Measurements from ENCODE around the gene MCHR1.
"Not testable (repeated sequence)": the region's sequence is repeated elsewhere in the genome, so short reads cannot be mapped to it uniquely, and the experiment has no call there.

Gene MCHR1

DNA sequence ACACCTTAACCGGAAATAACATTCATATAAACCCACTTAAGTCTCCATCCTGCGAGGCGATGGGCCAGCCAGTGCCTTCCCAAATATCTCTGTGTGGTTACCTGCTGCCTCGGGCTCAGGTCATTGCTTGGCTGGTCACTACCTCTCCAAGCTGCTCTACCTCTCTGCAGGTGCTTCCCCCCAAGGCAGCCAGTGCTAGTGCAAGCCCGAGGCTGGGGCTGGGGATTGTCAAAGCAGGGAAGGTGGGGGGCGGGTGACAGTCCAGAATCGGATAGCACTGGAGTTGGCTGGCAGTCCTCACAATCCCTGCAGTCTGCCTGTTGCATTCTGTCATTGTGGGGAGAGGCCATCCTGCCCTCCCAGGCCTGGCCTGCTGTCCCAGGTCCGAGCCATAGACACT is 11.1 kb downstream of the MCHR1 start:
- no peak for DNase-seq (ENCODE audit: low read depth in 2 of 2)

DNA sequence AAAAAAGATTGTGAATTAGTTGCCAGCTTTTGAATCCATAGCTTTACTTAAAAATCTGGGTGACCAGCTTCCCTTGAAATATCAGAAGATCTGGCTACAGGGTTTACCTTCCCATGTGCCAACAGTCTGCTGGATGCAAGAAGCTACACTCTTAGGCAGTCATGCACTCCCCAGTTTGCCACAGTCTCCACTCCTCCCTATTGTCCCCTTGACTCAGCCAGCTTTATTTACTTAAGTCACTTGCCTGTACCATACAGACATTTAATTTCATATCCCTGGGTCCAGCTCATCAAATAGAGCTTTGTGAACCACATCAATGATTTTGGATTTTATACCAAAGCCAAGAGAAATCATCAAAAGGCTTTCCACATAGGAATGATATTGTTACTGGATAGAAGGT is 12.2 kb downstream of the MCHR1 start:
- DNase-seq (ENCODE audit: low read depth in 2 of 2) = no peak

GRCh38 chr22:40694411-40694810 is 15.1 kb downstream of the MCHR1 start:
- DNase-seq (ENCODE audit: low read depth in 2 of 2) = no peak

DNA sequence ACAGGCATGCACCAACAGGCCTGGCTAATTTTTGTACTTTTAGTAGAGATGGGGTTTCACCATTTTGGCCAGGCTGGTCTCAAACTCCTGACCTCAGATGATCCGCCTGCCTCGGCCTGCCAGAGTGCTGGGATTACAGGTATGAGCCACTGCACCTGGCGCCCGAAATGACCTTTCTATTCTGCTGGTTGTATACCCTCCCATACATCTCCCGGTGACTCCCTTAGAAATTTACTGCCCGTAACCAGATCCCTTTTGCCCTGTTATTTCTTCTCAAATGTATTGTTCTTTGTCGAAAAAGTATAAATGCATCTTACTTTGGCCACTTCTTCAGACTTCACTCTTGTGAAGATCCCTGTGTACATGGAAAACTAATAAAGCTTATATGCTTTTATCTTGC is 22.0 kb downstream of the MCHR1 start:
- no peak for DNase-seq (ENCODE audit: low read depth in 2 of 2)

- DNase-seq (ENCODE audit: low read depth in 2 of 2) = no peak
Observed at GRCh38 chr22:40703174-40703573, 23.9 kb downstream of the MCHR1 start.

GRCh38 chr22:40703736-40704135 is 24.5 kb downstream of the MCHR1 start:
- no peak for DNase-seq (ENCODE audit: low read depth in 2 of 2)

DNA sequence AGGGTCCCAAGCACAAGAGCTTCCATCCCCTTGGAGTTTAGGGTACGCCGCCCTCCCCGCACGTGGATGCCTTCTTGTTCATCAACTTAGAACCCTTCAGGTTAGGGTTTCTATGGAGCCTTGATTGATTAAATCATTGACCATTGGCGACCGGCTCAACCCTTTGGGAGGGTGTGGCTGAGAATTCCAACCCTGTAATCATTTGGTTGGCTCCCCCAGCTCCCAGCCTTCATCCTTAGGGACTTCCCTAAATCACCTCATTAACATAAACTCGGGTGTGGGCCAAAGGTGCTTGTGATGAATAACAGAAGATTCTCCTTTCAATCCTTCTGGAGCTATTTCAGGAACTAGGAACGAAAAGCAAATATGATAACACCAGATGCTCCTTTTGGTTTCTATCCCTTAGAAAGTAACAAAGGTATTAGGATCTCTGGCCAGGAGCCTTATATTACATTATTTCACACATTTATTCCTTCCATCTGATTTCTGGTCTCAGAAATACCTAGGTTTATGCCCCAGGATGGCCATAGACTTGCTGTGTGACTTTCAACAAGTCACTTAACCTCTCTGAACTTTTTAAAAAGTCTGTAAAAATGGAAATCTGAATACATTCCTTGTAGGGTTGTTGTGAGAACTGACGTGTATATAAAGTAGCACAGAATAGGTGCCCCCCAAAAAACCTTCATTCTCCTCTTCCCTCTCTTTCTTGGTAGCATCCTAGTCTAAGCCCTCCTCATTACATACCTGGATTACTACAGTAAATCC is 26.8 kb downstream of the MCHR1 start:
- no peak for DNase-seq (ENCODE audit: low read depth in 2 of 2)

DNA sequence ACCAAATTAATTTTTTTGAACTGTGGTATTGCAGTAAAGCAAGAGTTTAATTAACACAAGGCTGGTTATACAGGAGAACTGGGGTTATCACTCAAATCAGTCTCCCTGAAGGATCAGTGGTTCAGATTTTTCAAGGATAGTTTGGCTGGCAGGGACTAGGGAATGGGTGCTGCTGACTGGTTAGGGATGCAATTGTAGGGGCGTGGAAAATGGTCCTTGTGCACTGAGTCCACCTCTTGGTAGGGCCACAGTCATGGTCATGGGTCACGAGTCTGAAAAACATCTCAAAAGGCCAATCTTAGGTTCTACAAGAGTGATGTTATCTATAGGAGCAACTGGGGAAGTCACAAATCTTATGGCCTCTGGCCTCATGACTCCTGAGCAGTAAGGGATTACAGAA is 27.9 kb downstream of the MCHR1 start:
- no peak for DNase-seq (ENCODE audit: low read depth in 2 of 2)

DNA sequence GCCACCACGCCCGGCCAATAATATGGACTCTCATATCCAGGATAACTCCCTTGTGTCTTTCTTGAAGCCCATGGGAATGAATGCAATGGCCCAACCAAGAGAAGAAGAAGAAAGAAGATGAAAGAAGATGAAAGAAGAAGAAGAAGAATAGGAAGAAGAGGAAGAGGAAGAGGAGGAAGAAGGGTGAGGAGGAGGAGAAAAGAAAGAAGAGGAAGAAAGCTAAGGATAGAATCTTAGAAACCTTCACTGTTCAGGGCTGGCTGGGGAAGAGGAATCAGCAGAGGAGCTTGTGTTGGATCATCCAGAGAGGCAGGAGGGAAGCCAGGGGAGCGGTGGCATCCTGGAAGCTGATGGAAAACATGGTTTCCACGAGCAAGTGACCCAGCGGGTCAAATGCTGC is 28.9 kb downstream of the MCHR1 start:
- no peak for DNase-seq (ENCODE audit: low read depth in 2 of 2)

- DNase-seq (ENCODE audit: low read depth in 2 of 2) = no peak
Observed at GRCh38 chr22:40709752-40710413, 30.6 kb downstream of the MCHR1 start.

DNA sequence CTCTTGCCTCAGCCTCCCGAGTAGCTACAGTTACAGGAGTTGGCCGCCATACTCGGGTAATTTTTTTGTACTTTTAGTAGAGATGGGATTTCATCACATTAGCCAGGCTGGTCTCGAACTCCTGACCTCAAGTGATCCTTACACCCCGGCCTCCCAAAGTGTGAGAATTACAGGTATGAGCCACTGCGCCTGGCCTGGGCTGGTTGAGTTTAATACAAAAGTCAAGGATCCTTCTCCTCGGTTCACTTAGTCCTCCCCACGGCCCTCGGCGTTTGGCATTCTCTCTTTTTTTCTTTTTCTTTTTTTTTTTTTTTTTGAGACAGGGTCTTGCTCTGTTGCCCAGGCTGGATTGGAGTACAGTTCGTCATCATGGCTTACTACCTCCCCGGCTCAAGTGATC is 33.0 kb downstream of the MCHR1 start:
- DNase-seq (ENCODE audit: low read depth in 2 of 2) = no peak

DNA sequence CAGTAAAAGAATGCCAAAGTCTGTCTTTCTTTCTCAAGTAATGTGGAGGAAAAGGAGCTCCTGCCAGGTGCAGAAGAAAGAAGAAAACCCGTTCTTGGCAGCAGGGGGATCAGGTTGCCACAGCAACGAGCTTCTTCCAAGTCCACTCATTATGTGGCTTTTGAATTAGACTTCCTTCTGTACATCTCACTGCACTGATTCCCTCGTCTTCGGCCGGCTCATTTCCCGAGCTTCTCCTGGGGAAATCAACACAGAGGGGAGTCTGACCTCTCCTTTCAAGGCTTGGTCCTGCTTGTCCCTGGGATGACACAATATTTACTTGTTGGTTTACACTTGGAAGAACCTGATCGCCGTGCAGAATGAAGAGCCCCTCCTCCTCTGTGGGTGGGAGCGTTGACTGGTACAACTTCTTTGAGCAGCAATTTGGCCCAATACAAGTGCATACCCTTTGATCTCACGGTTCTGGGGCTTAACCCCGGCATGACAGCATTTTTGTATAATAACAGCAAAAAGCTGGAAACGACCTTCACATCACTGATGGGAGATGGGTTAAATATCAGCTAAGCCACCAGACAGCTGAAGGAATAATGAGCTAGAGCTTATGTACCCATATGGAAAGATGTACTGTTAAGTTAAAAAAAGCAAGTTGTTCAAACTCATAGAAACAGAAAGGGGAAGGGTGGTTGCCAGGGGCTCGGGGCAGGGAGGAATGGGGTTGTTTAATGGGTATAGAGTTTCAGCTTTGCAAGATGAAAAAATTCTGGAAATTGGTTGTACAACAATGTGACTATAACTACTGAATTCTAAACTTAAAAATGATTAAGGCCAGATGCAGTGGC is 35.4 kb downstream of the MCHR1 start:
- DNase-seq (ENCODE audit: low read depth in 2 of 2) = no peak

DNA sequence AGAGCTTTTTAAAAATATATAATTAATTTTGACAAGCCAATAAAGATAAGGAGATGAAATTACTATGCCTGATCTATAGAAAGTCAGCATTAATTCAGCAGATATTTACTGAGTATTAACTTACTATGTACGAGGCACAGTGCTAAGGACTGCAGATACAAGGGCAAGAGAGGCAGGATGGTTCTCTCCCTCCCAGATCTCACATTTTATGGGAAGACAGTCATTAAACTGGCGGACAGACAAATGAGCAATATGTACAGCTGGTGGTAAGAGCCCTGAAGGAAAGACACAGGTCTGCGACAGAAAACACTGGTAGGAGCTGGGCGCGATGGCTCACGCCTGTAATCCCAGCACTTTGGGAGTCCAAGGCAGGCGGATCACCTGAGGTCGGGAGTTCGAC is 36.8 kb downstream of the MCHR1 start:
- no peak for DNase-seq (ENCODE audit: low read depth in 2 of 2)

GRCh38 chr22:40717657-40718056 is 38.4 kb downstream of the MCHR1 start:
- not testable (repeated sequence) for DNase-seq (ENCODE audit: low read depth in 2 of 2)

GRCh38 chr22:40718250-40719204 is 39.2 kb downstream of the MCHR1 start:
- DNase-seq (ENCODE audit: low read depth in 2 of 2) = no peak

DNA sequence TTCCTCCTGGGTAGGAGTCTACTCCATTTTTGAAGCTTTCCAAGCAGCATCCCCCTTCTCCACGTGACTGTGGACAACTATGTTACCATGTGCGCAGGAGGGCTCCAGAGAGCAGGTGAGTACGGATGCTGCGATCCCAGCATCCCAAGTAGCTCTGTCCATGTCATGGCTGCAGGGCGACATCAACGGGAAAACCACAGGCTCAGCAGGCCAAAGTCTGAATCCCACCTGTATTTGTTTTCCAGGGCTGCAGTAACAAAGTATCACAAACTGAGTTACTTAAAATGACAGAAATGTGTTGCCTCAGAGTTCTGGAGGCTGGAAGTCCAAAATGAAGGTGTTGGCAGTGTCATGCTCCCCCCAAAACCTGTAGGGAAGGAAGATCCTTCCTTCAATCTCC is 40.3 kb downstream of the MCHR1 start:
- DNase-seq (ENCODE audit: low read depth in 2 of 2) = no peak

DNA sequence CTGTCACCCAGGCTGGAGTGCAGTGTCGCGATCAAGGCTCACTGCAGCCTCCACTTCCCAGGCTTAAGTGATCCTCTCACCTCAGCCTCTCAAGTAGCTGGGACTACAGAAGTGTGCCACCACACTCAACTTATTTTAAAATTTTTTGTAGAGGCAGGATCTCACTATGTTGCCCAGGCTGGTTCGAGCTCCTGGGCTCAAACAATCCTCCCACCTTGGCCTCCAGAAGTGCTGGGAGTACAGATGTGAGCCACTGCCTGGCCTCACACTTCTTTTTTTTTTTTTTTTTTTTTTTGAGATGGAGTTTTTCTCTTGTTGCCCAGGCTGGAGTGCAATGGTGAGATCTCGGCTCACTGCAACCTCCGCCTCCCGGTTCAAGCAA is 40.9 kb downstream of the MCHR1 start:
- DNase-seq (ENCODE audit: low read depth in 2 of 2) = not testable (repeated sequence)

DNA sequence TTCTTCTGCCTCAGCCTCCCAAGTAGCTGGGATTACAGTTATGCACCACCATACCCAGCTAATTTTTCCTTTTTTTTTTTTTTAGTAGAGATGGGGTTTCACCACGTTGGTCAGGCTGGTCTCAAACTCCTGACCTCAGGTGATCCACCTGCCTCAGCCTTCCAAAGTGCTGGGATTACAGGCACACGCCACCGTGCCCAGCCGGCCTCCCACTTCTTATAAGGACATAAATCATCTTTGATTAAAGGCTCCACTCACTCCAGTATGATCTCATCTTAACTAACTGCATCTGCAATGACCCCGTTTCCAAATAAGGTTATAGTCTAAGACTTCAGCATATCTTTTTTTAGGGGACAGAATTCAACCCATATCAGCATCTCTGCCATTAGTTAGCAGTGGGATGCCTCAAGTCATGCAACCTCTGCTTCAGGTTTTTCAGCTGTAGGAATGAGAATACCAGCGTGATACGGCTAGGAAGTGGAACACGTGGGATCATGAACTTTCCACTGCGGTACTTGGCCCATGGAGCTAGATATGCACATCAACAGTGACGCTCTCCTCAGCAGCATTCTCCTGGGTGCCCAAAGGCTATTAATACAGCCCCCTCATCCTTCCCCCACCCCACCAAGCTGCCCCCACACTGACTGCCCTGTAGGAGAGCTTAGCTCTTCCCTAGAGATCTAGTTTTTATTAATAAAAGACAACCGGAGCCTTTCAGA is 41.4 kb downstream of the MCHR1 start:
- DNase-seq (ENCODE audit: low read depth in 2 of 2) = no peak

DNA sequence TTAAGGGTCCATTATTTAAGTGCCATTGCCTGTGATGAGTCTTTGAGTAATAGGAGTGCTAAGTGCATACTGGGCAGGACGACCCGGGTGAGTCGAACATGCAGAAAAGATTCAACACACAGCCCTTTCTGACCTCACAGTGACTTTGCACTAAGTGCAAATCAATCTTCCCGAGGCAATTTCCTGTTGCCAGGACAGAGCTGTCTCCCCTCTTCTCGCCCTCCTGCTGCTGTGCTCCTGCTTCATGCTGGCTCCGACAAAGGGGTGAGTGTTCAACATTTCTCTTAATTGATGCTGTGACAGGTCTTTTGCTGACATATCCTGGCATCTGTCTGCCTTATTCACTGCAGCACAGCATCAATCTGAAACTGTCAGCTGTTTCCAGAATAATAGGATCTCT is 42.0 kb downstream of the MCHR1 start:
- no peak for DNase-seq (ENCODE audit: low read depth in 2 of 2)

GRCh38 chr22:40723396-40723933 is 44.2 kb downstream of the MCHR1 start:
- DNase-seq (ENCODE audit: low read depth in 2 of 2) = no peak

DNA sequence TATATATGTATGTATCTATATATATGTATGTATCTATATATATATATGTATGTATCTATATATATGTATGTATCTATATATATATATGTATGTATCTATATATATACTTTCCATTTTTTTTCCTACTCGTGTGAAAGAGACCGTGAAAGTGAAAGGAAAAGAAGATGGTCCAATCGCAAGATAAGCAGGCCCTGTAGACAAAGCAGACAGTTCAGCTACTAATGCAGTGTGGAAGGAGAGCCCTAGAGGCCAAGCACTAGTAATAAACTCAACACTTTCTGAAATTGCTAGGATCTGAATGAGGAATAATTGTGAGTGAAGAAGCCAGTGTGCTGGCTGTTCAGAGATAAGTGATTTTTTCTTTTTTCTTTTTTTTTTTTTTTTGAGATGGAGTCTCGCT is 47.2 kb downstream of the MCHR1 start:
- no peak for DNase-seq (ENCODE audit: low read depth in 2 of 2)

All from activated CD4-positive, alpha-beta T cell treated with anti-CD3 and anti-CD28 coated beads for 24 hours (primary cell).